ENCODE data around the gene CEACAM19.
"Not testable (repeated sequence)": the region's sequence is repeated elsewhere in the genome, so short reads cannot be mapped to it uniquely, and the experiment has no call there.

Gene CEACAM19

DNA sequence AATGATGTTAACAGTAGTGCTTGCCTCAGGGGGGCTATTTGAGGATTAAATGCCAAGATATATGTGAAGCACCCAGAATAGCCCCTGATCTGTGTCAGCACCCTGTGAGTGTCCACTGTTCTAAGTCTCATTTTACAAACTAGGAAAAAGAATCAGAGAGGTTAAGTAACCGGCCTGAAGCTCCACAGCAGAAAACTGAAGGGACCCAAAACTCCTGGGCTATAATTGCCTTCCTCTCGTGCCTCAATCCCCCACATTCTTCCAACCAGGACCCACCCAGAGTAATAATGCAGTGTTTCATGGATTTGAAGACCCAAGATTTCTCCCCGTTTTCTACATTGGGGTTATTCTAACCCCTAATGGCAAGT is 25.2 kb upstream of the CEACAM19 start:
- no peak for DNase-seq

DNA sequence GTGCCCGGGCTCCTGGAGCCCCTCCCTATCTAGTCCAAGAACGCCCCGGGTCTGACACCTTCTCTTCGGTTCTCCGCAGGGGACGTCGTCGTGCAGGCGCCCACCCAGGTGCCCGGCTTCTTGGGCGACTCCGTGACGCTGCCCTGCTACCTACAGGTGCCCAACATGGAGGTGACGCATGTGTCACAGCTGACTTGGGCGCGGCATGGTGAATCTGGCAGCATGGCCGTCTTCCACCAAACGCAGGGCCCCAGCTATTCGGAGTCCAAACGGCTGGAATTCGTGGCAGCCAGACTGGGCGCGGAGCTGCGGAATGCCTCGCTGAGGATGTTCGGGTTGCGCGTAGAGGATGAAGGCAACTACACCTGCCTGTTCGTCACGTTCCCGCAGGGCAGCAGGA is 24.1 kb upstream of the CEACAM19 start:
- no peak for DNase-seq

DNA sequence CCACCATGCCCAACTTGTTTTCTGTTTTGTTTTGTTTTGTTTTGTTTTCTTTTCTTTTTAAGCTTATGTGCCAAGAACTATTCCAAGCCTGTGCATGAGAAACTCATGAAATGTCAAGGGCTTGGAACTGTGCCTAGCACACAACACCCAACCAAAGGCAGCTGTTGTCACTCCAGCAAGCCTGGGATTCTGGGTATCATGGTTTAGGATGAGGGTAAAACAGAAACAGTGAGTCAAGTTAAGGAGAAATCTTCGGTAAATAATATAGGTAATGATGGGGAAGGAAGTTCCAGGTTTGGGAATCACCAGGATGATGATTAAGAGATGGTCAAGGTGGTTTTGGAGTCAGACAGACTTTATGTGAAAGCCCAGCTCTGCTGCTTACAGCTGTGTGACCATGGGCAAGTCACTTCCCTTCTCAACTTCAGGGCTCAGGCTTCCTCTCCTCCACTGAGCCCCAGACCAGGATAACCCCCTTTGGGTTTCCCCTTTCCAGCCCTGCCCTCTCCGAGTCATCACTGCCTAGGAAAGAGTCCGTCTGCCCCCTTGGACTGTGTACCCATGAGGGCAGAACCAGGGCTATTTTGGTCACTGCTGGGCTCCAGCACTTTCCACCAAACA is 22.5 kb upstream of the CEACAM19 start:
- no peak for DNase-seq

DNA sequence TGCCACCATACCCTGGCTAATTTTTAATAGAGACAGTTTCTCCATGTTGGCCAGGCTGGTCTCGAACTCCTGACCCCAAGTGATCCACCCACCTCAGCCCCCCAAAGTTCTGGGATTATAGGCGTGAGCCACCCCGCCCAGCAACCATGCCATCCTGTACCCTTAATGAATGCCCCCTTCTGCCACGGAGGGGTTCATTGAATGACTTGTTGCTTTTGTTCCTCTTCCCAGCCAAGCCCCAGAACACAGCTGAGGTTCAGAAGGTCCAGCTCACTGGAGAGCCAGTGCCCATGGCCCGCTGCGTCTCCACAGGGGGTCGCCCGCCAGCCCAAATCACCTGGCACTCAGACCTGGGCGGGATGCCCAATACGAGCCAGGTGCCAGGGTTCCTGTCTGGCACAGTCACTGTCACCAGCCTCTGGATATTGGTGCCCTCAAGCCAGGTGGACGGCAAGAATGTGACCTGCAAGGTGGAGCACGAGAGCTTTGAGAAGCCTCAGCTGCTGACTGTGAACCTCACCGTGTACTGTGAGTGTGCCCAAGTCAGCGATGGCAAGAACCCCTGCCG is 21.6 kb upstream of the CEACAM19 start:
- DNase-seq = no peak

DNA sequence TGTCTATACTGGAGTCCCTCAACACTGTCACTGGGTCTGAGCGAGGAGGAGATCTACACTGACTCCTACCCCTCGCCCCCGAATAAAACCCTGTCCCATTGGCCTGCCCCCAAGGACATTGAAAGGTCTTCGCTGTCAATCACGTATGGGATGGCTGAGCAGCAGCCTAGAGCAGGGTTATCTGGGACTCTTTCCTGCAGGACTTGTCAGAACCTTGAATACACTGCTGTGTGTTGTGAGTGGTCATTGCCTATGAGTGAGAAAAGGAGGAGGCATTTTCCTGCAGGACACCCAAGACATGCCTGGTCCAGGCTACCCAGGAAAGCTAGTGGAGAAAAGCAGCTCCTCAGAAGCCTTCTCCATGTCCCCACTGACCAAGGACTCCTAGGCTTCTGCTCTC is 17.9 kb upstream of the CEACAM19 start:
- DNase-seq = no peak

DNA sequence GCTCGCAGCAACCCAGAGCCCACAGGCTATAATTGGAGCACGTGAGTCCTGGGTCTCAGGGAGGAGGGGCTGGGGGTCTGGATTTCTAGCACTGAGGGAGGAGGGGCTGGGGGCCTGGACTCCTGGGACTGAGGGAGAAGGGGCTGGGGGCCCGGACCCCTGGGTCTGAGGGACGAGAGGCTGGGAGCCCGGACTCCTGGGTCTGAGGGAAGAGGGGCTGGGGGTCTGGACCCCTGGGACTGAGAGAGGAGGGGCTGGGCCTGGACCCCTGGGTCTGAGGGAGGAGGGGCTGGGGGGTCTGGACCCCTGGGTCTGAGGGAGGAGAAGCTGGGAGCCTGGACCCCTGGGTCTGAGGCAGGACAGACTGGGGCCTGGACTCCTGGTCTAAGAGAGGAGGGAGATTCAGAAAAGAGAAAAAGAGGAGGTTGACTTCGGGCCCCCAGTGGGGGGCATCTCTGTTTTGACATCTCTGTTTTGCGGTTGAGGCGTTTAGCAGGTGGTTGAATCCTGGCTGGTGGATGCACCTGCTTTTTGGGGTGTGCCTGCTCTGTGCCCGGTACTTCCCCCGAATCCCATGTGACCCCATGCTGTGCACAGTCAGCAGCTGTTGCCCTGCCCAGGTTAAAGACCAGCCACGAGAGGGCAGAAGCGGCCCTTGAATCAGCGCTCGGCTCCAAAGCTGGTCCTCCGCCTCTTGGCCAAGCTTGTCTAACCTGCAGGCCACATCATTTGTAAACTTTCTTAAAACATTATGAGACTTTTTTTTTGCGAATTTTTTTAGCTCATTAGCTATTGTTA is 17.1 kb upstream of the CEACAM19 start:
- peak; percentile 48 to 59 for DNase-seq

DNA sequence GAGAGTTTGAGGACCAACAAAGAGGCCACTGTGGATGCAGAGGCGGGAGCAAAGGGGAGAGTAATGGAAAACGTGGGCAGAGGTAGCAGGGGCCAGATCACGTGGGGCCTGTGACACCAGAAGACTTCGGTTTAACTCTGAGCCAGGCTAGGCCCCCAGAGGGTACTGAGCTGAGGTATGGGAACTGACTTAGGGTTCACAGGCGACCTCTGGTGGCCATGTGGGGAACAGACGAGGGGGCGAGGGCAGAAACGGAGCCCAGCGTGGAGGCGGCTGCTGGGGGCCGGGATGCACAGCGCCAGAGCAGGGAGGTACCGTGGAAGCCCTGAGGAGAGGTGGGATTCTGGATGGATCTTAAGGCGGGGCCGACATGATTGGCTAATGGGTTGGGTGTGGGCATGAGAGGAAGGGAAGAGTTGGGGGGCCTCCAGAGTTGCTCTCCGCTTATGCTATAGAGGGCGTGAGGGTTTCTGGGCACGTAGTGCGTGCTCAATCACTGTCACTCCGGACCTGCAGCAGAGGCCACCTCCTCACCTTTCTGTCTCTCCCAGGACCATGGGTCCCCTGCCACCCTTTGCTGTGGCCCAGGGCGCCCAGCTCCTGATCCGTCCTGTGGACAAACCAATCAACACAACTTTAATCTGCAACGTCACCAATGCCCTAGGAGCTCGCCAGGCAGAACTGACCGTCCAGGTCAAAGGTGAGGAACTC is 13.9 kb upstream of the CEACAM19 start:
- DNase-seq = peak; percentile 76 to 80

DNA sequence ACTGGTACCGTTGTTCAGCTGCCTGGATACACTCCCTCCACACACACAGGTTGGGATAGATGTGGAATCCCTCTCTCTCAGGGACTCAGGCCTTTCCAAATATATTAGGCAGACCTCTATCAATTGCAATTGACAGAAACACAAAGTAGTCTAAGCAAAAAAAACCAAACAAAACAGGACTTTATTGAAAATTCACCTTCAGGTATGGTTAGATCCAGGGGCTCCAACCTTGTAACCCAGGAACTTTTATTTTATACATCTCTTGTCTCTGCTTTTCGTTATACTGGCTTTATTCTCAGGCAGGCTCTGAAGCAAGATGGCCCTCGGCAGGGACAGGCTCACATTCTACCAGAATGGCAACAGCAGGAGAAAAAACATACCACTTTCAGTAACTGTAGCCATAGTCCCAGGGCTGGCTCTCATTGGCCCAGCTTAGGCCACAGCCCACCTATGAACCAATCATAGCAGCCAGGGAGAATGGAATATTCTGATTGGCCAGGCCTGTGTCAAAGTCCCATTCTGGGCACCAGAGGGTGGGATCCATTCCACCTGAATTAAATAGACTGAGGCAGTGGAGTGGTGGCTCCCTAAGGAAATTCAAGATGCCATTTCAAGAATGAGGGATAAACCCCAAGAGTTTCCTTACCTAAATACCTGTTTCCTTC is 13.1 kb upstream of the CEACAM19 start:
- DNase-seq = no peak

DNA sequence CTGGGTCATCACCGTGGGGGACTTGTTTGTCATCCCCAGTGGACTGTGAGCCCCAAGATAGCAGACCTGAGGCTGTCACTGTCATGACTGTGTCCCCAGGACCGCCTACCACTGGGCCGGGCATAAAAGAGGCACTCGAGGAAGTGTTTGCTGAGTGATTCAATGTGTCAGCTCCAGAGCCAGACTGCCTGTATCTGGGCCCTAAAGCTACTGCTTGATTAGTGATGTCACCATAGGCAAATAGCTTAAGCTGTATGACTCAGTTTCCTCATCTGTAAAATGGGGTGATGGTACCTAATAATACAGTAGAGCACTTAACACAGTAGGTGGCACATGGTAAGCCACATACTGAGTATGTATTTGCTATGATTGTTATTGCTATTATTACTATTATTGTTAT is 11.2 kb upstream of the CEACAM19 start:
- no peak for DNase-seq

DNA sequence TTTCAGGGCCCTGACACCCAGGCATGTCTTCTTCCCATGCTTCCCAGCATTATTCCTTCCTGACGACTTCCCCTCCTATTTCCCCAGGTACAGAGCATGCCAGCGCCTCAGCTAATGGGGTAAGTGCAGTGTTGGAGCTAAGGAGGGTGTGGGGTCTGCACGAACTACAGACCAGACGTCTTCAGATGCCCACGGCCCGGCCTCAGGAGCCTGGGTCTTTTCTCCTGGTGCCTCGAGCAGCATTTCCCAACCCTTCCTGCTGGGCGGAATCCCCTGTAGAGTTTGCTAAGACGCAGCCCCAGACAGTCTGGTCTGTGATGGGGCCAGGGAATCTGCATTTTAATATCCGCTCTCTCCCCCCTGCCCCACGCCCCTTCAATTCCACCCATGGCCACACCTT is 10.1 kb upstream of the CEACAM19 start:
- no peak for DNase-seq

DNA sequence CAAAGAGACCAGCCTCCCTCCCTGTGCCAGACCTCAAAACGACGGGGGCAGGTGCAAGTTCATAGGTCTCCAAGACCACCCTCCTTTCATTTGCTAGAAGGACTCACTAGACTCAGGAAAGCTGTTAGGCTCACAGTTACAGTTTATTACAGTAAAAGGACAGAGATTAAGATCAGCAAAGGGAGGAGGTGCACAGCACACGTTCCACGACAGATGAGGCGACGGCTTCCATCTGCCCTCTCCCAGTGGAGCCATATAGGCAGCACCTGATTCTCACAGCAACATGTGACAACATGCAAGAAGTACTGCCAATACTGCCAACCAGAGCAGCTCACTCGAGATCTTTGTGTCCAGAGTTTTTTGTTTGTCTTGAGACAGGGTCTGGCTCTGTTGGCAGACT is 9.4 kb upstream of the CEACAM19 start:
- DNase-seq = no peak

DNA sequence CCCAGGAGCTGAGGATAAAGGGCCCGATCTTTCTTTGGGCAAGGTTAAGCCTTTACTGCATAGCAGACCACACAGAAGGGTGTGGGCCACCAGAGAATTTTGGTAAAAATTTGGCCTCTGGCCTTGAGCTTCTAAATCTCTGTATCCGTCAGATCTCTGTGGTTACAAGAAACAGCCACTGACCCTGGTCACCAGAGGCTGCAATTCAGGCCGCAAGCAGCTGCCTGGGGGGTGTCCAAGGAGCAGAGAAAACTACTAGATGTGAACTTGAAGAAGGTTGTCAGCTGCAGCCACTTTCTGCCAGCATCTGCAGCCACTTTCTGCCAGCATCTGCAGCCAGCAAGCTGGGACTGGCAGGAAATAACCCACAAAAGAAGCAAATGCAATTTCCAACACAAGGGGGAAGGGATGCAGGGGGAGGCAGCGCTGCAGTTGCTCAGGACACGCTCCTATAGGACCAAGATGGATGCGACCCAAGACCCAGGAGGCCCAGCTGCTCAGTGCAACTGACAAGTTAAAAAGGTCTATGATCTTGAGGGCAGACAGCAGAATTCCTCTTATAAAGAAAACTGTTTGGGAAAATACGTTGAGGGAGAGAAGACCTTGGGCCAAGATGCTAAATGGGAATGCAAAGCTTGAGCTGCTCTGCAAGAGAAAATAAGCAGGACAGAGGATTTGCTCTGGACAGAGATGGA is 8.4 kb upstream of the CEACAM19 start:
- DNase-seq = no peak

DNA sequence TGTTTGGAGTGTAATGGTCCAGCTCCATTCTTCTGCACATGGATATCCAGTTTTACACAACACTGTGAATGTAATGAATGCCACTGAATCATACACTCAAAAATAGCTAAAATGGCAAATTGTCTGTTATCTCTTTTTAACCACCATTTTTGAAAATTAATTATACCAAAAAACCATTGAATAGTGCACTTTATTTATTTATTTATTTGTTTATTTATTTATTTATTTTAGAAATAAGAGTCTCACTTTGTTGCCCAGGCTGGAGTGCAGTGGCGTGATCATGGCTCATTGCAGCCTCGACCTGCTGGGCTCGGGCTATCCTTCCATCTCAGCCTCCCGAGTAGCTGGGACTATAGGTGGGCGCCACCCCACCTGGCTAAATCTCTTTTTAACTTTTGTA is 7.3 kb upstream of the CEACAM19 start:
- no peak for DNase-seq

DNA sequence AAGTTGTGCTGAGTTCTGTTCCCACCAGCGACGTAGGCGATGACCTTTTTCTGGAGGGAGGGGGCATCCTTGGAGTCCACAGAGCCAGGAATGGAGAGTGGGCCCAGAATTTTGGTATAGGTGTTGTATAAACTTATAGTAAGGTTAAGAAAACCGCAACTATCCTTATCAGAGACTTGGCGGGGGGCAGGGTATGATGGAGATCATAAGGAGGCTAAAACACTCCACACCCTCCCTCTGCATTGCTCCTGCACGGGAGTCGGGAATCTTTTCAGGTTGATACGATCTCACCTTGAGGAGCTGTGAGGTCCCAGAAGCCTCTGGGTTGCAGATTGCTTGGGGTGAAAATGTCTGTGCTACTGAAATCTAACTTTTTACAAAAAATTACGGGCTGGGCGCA is 6.3 kb upstream of the CEACAM19 start:
- DNase-seq = no peak

DNA sequence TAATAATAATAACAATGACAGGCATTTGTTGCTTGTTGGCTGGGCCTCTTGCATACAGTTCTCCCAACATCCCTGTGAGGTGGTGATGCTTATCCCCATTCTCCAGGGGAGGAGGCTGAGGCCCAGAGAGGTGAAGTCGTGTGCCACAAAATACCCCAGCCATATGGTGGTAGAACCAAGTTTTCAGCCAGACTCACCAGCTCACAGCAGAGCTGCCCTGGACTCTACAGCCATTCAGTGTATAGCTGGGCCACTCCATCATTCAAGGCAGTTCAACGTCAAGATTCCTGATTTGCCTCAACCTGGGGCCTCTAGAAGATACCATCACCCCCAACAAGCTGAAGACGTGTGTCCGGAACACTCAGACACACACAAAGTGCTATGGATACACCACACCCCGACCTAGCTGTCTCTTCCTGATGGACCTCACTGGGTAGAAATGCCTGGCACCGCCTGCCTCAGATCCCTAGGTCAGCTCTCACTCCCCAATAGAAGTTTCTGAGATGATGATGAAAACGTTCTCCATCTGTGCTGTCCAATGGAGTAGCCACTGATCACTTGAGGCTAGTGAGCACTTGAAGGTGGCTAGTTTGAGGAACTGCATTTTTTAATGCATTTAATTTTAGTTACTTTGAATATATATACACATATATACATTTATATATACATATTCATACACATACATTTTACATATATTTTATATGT is 4.3 kb upstream of the CEACAM19 start:
- DNase-seq = no peak

DNA sequence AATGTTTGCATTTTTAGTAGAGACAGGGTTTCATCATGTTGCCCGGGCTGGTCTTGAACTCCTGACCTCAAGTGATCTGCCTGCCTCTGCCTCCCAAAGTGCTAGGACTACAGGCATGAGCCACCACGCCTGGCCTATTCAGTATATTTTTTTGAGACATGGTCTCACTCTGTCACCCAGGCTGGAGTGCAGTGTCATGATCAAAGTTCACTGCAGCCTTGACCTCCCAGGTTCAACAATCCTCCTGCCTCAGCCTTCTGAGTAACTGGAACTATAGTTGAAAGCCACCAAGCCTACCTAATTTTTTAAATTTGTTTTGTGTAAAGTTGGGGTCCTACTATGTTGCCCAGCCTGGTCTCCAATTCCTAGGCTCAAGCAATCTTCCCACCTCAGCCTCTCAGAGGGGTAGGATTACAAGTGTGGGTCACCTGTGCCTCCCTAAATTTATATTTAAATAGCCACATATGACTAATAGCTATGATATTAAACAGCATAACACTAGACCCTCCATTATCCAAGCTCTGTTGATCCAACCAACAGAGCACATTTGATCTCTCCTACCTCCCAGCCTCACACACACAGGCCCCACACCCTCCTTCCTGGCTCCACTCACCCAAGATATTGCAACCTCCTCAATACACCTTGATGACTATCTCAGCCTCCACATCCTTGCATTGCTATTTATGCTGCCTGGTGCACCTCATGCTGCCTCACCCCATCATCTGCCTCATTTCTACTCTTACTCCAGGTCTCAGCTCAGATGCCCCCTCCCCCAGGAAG is 2.1 kb upstream of the CEACAM19 start:
- DNase-seq = no peak

DNA sequence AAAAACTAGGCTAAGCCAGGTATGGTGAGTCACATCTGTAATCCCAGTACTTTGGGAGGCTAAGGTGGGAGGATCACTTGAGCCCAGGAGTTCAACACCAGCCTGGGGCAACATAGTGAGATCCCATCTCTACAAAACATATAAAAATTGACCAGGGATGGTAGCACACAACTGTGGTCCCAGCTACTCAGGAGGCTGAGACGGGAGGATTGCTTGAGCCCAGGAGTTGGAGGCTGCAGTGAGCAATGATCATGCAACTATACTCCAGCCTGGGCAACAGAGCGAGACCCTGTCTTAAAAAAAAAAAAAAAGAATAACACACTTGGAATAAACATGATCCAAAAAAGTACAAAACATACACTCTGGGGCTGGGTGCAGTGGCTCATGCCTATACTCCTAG is 1.3 kb upstream of the CEACAM19 start:
- not testable (repeated sequence) for DNase-seq

DNA sequence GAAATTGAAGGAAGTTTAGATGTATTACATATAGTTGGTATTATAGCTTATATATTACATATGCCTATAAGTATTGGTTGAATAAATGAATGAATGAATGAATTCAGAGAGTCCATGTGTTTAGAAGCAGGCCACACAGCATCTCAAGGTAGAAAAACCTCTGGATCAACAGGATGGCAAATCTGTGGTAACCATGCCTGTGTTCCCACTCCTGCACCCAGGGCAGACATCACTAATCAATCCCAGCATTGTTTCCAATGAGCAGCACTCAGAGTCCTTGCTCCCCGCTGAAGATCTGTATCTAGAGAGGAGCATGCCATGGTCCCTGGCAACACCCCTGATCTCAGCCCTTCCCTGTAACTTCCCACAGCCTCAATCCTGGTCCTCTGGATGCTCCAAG is 944 bp downstream of the CEACAM19 start:
- no peak for DNase-seq

DNA sequence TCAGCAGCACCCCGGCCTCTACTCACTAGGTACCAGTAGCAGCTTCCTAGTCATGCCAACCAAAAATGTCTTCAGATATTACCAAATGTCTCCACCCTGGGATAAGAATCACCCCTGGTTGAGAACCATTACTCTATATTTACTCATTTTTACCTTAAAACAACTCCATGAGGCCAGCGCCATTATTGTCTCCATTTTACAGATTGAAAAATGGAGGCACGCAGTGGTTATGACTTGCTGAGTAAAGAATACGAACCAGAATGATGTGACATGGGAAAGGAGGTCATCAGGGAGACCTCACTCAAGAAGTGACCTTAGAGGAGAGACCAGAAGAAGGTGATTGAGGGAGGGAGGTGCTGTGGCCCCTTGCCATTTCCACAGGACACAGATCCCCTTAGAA is 2.2 kb downstream of the CEACAM19 start:
- DNase-seq = no peak

DNA sequence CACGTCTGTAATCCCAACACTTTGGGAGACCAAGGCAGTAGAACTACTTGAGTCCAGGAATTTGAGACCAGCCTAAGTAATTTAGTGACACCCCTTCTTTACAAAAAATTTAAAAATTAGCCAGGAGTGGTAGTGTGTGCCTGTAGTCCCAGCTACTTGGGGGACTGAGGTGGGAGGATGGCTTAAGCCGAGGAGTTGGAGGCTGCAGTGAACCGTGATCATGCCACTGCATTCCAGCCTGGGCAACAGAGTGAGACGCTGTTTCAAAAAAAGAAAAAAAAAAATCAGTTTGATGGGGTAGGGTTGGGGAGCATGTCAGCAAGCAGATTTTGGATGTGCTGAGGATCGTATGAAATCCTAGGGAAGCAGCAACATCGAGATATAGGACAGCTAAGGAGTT is 4.2 kb downstream of the CEACAM19 start:
- DNase-seq = no peak
